B cell (primary cell): ENCODE measurements around the gene TOMM40.

Experiments used
- EZH2 ChIP-seq: IDR thresholded peaks from 2 replicates; pipeline ENCODE4 v1.6.1; 2012; ENCODE audit warnings: borderline replicate concordance, low read depth, mild to moderate bottlenecking, moderate library complexity, low read length; ENCODE audit not compliant: insufficient read depth, poor library complexity, severe bottlenecking
- TF ChIP-seq, protein P1 (sequence below): fragments of 200-600 bp; IDR thresholded peaks from one replicate; pipeline ENCODE4 v1.8.0; 2022; ENCODE audit warnings: antibody characterized with exemption, mild to moderate bottlenecking

DNA sequence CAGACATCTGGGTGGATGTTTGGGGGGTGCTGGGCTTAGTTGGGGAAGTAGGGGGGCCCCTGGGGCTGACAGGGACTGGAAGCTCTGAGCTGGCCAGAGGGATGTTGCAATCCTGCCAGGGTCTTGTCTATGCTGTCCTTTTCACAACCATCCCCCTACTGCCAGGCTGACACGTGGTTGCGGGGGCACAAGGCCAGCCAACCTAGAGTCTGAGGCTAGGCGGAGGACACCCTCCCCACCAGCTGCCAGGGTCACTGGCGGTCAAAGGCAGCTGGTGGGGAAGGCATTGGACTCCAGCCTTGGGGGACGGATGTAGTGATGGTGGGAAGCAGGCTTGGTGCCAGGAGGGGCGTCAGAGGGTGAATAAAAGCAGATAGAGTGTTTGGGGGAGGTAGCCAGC, 21.8 kb downstream of the TOMM40 start:
- TF ChIP-seq, protein P1, sequence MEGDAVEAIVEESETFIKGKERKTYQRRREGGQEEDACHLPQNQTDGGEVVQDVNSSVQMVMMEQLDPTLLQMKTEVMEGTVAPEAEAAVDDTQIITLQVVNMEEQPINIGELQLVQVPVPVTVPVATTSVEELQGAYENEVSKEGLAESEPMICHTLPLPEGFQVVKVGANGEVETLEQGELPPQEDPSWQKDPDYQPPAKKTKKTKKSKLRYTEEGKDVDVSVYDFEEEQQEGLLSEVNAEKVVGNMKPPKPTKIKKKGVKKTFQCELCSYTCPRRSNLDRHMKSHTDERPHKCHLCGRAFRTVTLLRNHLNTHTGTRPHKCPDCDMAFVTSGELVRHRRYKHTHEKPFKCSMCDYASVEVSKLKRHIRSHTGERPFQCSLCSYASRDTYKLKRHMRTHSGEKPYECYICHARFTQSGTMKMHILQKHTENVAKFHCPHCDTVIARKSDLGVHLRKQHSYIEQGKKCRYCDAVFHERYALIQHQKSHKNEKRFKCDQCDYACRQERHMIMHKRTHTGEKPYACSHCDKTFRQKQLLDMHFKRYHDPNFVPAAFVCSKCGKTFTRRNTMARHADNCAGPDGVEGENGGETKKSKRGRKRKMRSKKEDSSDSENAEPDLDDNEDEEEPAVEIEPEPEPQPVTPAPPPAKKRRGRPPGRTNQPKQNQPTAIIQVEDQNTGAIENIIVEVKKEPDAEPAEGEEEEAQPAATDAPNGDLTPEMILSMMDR: no peak
- TF ChIP-seq EZH2: no peak
